GM12874 (cell line): ENCODE data around the gene CCNT2.

Source experiments
- TF ChIP-seq, protein P1 (sequence below): IDR thresholded peaks from 2 replicates; pipeline ENCODE4 v1.5.1; 2011; ENCODE audit warnings: low read depth, mild to moderate bottlenecking, control low read depth, low read length, moderate library complexity; ENCODE audit not compliant: insufficient read depth

The CCNT2 gene

DNA sequence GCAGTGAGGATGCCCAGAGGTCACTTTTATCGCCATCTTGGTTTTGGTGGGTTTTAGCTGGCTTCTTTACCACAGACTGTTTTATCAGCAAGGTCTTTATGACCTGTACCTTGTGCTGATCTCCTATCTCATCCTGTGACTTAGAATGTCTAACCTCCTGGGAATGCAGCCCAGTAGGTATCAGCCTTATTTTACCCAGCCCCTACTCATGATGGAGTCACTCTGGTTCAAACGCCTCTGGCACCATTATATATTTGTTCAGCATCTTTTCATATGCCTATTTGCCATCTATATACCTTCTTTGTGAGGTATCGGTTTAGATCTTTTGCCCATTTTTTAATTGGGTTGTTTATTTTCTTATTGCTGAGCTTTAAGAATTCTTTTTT, 7.2 kb upstream of the CCNT2 start:
- TF ChIP-seq, protein P1, sequence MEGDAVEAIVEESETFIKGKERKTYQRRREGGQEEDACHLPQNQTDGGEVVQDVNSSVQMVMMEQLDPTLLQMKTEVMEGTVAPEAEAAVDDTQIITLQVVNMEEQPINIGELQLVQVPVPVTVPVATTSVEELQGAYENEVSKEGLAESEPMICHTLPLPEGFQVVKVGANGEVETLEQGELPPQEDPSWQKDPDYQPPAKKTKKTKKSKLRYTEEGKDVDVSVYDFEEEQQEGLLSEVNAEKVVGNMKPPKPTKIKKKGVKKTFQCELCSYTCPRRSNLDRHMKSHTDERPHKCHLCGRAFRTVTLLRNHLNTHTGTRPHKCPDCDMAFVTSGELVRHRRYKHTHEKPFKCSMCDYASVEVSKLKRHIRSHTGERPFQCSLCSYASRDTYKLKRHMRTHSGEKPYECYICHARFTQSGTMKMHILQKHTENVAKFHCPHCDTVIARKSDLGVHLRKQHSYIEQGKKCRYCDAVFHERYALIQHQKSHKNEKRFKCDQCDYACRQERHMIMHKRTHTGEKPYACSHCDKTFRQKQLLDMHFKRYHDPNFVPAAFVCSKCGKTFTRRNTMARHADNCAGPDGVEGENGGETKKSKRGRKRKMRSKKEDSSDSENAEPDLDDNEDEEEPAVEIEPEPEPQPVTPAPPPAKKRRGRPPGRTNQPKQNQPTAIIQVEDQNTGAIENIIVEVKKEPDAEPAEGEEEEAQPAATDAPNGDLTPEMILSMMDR: no peak

DNA sequence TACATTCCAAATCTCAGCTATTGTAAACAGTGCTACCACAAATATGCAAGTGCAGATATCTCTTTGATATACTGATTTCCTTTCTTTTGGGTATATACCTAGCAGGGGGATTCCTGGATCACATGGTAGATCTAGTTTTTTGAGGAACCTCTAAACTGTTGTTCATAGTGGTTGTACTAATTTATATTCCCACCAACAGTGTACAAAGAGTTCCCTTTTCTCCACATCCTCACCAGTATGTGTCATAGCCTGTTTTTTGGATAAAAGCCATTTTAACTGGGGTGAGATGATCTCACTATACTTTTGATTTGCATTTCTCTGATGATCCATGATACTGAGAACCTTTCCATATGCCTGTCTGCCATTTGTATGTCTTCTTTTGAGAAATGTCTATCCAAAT, 6.3 kb upstream of the CCNT2 start:
- TF ChIP-seq, protein P1: no peak

DNA sequence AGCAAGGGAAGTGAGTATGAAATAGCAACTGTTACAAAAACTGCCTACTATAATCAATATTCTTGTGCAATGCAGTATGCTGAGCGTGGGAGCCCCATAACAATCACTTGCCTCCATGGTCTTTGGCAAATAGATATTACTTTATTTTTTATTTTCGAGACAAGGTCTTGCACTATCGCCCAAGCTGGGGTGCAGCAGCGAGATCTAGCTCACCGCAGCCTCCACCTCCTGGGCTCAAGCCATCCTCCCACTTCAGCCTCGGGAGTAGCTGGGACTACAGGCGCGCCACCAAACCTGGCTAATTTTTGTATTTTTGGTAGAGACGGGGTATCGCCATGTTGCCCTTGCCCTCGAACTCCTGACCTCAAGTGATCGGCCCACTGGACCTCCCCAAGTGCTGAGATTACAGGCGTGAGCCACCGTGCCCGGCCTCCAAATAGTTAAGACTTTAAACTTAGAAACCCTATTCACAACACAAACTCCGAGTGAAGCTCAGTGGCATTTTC, 1.2 kb upstream of the CCNT2 start:
- TF ChIP-seq, protein P1: no peak

DNA sequence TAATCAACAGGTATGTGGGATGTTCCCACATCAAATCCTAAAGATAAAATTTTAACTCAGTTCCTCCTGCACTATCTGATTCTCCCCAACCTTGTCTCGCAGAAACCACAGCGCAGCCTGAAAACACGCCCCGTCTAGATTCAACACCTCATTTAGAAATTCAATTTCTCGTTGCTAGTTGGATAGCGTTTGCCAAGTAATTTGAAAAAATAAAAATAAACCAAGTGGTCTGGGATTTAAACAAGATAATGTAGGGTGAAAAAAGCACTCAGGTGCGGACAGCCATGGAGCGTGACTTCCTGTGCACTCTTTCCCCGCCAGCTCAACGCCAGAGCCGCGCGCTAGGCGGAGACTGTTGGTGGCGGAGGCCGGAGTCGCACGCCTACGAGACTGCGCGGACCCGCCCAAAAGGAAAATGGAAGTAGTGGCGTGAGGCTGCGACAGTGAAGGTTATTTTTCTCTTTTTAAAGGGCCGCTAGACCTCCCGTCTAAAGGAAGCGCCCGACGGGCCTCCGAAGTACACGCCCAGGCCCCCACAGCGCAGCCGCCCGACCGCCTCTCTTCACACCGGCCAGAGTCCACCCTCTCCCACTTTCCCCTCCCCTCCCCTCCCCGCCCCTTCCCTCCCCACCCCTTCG, 615 bp upstream of the CCNT2 start:
- TF ChIP-seq, protein P1: 0 out of 2 replicates have a peak, but pooled peaks have one; percentile 8

DNA sequence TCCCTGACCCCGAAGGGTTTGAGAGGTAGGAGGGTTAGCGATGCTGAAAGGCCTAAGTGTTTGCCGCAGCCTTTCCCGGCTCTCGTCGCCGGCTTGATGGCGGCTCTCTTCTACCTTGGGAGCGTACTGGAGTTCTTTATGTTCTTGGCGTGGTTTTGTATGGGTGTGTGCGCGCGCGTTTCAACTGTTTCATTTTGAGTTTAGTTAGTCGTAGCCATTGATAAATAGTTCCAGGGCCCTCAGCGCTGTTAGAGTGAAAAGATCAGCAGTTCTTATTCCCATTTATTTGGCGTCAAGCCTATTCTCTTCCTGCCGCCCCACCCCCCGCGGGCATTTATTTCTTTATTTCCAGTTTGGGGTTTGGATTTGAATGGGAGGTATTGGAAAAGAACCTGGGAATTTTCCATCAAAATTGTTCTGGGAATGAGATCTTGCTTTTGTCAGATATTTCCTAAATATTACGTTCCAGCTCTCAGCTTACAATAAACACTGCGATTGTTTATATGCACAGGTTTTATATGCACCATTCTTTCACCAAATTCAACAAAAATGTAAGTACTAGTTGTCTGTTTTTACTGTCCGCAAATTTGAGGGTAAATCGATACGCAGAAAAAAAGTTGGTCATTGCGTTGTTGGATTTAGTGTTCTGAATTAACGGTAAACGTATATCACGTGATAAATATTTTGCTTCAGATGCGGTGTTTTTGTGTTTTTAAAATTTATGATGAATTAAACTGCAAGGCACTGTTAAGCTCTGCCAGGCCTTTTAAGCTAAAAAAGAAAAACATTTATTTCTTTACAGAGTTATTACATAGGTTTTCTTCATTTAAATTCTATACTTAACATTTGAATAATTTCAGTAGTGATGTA, 954 bp downstream of the CCNT2 start:
- TF ChIP-seq, protein P1: no peak

DNA sequence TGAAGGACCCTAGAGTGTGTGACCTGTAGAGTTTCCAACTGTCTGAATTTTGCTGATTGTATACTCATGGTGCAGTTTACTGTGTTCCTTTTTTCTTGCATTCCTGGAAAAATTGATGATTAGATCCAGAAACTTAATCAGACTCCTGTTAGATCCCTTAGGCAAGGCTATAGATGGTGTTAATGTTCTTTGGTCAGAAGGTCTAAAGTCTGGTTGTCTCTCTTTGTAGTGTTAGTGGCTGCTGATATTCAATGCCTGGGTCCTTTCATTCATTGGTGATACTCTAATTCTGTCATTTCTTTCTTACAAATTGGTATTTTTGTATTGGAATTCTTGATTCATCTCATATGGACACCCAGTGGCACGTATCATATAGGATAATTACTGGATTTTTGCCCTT, 6.3 kb downstream of the CCNT2 start:
- TF ChIP-seq, protein P1: no peak

DNA sequence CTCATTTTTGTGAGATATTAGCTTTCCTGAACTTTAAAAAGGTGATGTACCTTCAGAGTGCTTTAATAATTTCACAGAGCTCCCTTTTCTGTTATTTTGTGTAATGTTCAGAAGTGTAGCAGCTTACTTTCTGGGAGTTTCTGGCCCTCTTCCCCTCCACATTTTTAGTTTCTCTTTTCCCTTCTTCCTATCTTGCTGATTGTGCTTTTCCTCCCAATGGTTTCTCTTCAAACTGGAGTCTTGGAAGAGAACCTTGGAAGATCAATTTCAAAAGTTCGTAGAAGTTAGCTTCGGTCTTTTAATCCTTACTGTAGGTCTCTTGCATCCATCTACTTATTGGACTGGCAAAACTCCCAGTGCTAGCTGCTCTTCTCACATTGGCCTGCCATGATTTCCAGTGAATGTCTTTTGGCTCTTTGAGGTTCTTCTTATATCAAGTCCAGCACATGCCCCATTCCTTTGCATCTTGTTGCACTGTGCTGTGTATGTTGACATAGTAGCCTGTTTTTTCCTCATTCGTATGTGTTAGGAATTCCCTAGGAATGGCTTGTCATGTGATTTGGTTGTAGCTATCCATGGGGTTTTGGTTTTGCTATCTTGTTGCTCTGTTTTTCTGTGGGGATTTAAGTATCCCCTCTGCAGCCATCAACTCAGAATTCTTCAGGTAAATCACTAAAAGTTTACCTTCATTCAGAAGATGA, 7.8 kb downstream of the CCNT2 start:
- TF ChIP-seq, protein P1: no peak
